Coronary artery (tissue), 2 donors: ENCODE data around the gene SLC51B.
A peak's percentile ranks its signal among the peaks of the same experiment; 100 is the strongest.
"Not testable (repeated sequence)": the region's sequence is repeated elsewhere in the genome, so short reads cannot be mapped to it uniquely, and the experiment has no call there.

ENCODE experiments used
- DNase-seq: peaks from one replicate; pipeline ENCODE4 v3.0.0-alpha.2; 2017; ENCODE audit warnings: low spot score
- H3K27ac ChIP-seq, 2 donors: fragments of 200-600 bp; sonication (generic); one replicate each; pipeline ENCODE4 v1.5.1; 2016 to 2019
- H3K4me3 ChIP-seq: fragments of 200-600 bp; sonication (generic); 2 replicates; pipeline ENCODE4 v1.5.1; 2016; ENCODE audit warnings: mild to moderate bottlenecking, moderate library complexity
- CTCF ChIP-seq: fragments of 200-600 bp; sonication (generic); IDR thresholded peaks from one replicate; pipeline ENCODE4 v1.5.1; 2019; ENCODE audit warnings: antibody characterized with exemption

The SLC51B gene

GRCh38 chr15:65089206-65089824, 44.1 kb downstream of the SLC51B start:
- DNase-seq: no peak
- no peak overlapping the region for H3K4me3 ChIP-seq
- no peak for TF ChIP-seq CTCF
- H3K27ac ChIP-seq: peak overlapping the region; percentile 70 to 94

- H3K4me3 ChIP-seq: no peak overlapping the region
- peak; percentile 59 for DNase-seq
- peak overlapping the region; percentile 76 to 94 for H3K27ac ChIP-seq
- no peak for TF ChIP-seq CTCF
Measured at GRCh38 chr15:65091946-65092770, 47.0 kb downstream of the SLC51B start.

- Histone ChIP-seq H3K27ac (peak overlapping the region; percentile 76 to 94), H3K4me3 (no peak overlapping the region)
- TF ChIP-seq CTCF: no peak
- DNase-seq: peak; percentile 72
Measured at GRCh38 chr15:65092911-65093792, 48.0 kb downstream of the SLC51B start.

GRCh38 chr15:65093793-65094170, 48.6 kb downstream of the SLC51B start:
- DNase-seq: peak; percentile 63
- H3K27ac ChIP-seq, H3K4me3 ChIP-seq: not testable (repeated sequence)

GRCh38 chr15:65094294-65094995, 49.3 kb downstream of the SLC51B start:
- Histone ChIP-seq H3K27ac (peak overlapping the region in 1 of 2 donors; percentile 11), H3K4me3 (no peak overlapping the region)
- peak; percentile 63 for DNase-seq
- TF ChIP-seq CTCF: no peak

GRCh38 chr15:65095011-65095746, 50.0 kb downstream of the SLC51B start:
- Histone ChIP-seq H3K4me3 (no peak overlapping the region), H3K27ac (peak overlapping the region in 1 of 2 donors; percentile 16)
- peak; percentile 45 for DNase-seq
- no peak for TF ChIP-seq CTCF
